Measurements from ENCODE around the gene MB21D2. TPM values are rescaled to one million over a fixed set of nuclear protein-coding genes. Genes with fewer than 3 reads are reported as not detected.

The MB21D2 gene
- total RNA-seq, 6 experiments from 2014 or later = 17.2 to 20.9 (median 19.5) TPM

GRCh38 chr3:192953926-192954325, 36.3 kb upstream of the MB21D2 start:
- DNase-seq = no peak
- no peak for TF ChIP-seq CTCF (IDR thresholded peaks at IDR 0.05)
- H3K9me3 Mint-ChIP-seq = no peaks in the 10 kb centered on the region
- H3K4me1 Mint-ChIP-seq (ENCODE audit: low read depth) = peaks cover 25% of the 10 kb centered on the region
- H3K27me3 Mint-ChIP-seq (ENCODE audit: insufficient read depth) = no peaks in the 10 kb centered on the region
- H3K4me3 Mint-ChIP-seq = no peak overlapping the region
- no peak overlapping the region for H3K27ac Mint-ChIP-seq
- H3K36me3 Mint-ChIP-seq (ENCODE audit: low read depth) = no peaks in the 10 kb centered on the region

- TF ChIP-seq CTCF (IDR thresholded peaks at IDR 0.05) = no peak
- Mint-ChIP-seq H3K4me1 (ENCODE audit: low read depth) (peaks cover 11% of the 10 kb centered on the region), H3K4me3 (no peak overlapping the region), H3K36me3 (ENCODE audit: low read depth) (no peaks in the 10 kb centered on the region), H3K9me3 (no peaks in the 10 kb centered on the region), H3K27me3 (ENCODE audit: insufficient read depth) (no peaks in the 10 kb centered on the region; the same call in 1 of the 2 replicates), H3K27ac (no peak overlapping the region)
- no peak for DNase-seq
These were observed 29.8 kb upstream of the MB21D2 start for GRCh38 chr3:192947421-192947820.

GRCh38 chr3:192943393-192943792, 25.7 kb upstream of the MB21D2 start:
- H3K9me3 Mint-ChIP-seq = no peaks in the 10 kb centered on the region; the same call in 1 of the 2 replicates
- peaks cover 3% of the 10 kb centered on the region; the same call in 1 of the 2 replicates for H3K36me3 Mint-ChIP-seq (ENCODE audit: low read depth)
- peaks cover 18% of the 10 kb centered on the region for H3K4me1 Mint-ChIP-seq (ENCODE audit: low read depth)
- no peak overlapping the region for H3K27ac Mint-ChIP-seq
- H3K4me3 Mint-ChIP-seq = no peak overlapping the region
- no peak for DNase-seq
- peaks cover 4% of the 10 kb centered on the region for H3K27me3 Mint-ChIP-seq (ENCODE audit: insufficient read depth)
- TF ChIP-seq CTCF (IDR thresholded peaks at IDR 0.05) = no peak

GRCh38 chr3:192942625-192943024, 25.0 kb upstream of the MB21D2 start:
- Mint-ChIP-seq H3K27ac (no peak overlapping the region), H3K27me3 (ENCODE audit: insufficient read depth) (peaks cover 4% of the 10 kb centered on the region), H3K36me3 (ENCODE audit: low read depth) (peaks cover 5% of the 10 kb centered on the region; the same call in 1 of the 2 replicates), H3K4me3 (no peak overlapping the region), H3K9me3 (no peaks in the 10 kb centered on the region; the same call in 1 of the 2 replicates), H3K4me1 (ENCODE audit: low read depth) (peaks cover 18% of the 10 kb centered on the region)
- no peak for DNase-seq
- TF ChIP-seq CTCF (IDR thresholded peaks at IDR 0.05) = no peak

GRCh38 chr3:192940129-192940528, 22.5 kb upstream of the MB21D2 start:
- Mint-ChIP-seq H3K27ac (no peak overlapping the region), H3K27me3 (ENCODE audit: insufficient read depth) (peaks cover 4% of the 10 kb centered on the region), H3K36me3 (ENCODE audit: low read depth) (peaks cover 5% of the 10 kb centered on the region; the same call in 1 of the 2 replicates), H3K4me3 (no peak overlapping the region), H3K9me3 (no peaks in the 10 kb centered on the region; the same call in 1 of the 2 replicates), H3K4me1 (ENCODE audit: low read depth) (peaks cover 28% of the 10 kb centered on the region)
- no peak for DNase-seq
- no peak for TF ChIP-seq CTCF (IDR thresholded peaks at IDR 0.05)

GRCh38 chr3:192935441-192935840, 17.8 kb upstream of the MB21D2 start:
- no peaks in the 10 kb centered on the region; the same call in 1 of the 2 replicates for H3K9me3 Mint-ChIP-seq
- DNase-seq = peak; percentile 39
- TF ChIP-seq CTCF (IDR thresholded peaks at IDR 0.05) = no peak
- no peaks in the 10 kb centered on the region for H3K27me3 Mint-ChIP-seq (ENCODE audit: insufficient read depth)
- H3K27ac Mint-ChIP-seq = peak overlapping the region; percentile 56
- H3K4me1 Mint-ChIP-seq (ENCODE audit: low read depth) = peaks cover 39% of the 10 kb centered on the region
- peaks cover 5% of the 10 kb centered on the region; the same call in 1 of the 2 replicates for H3K36me3 Mint-ChIP-seq (ENCODE audit: low read depth)
- no peak overlapping the region for H3K4me3 Mint-ChIP-seq
